HG02763 (cell line): Measurements from ENCODE around the gene TGFBR2.
A peak's percentile ranks its signal among the peaks of the same experiment; 100 is the strongest.

Experiments used
- ATAC-seq: cut with Tn5 transposase; IDR thresholded peaks from one replicate; pipeline ENCODE4 v1.9.1; 2021; ENCODE audit warnings: mild to moderate bottlenecking, moderate library complexity; ENCODE audit not compliant: unreplicated experiment

The TGFBR2 gene

GRCh38 chr3:30688776-30689641 lies 82.6 kb downstream of the TGFBR2 start:
- no peak for ATAC-seq

DNA sequence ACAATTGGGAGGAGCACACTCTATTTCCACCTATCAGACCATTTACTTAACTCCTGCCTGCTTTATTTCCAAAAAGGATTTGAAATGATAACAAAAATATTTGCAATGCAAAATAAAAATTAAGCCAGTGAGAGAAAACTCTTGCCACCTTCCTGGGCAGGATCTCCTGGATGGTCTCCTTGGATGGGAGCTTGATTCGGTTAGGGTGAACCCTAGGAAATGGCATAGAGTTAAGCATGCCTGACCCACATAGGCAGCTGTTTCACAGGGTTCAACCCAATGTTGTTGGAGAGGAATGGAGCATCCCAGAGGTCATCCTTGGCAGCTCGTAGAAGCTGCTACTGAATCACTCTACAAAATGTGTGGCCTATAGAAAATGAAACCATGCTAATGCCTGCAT lies 83.8 kb downstream of the TGFBR2 start:
- no peak for ATAC-seq

DNA sequence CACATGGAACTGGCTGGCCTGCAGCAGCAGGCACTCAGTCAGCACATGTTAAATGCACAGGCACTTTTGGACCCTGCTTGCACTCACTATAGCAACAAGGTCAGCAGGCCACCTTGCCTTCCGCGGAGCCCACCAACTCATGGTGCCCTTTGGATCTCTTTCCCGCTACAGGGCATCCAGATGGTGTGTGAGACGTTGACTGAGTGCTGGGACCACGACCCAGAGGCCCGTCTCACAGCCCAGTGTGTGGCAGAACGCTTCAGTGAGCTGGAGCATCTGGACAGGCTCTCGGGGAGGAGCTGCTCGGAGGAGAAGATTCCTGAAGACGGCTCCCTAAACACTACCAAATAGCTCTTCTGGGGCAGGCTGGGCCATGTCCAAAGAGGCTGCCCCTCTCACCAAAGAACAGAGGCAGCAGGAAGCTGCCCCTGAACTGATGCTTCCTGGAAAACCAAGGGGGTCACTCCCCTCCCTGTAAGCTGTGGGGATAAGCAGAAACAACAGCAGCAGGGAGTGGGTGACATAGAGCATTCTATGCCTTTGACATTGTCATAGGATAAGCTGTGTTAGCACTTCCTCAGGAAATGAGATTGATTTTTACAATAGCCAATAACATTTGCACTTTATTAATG lies 85.0 kb downstream of the TGFBR2 start:
- no peak for ATAC-seq

DNA sequence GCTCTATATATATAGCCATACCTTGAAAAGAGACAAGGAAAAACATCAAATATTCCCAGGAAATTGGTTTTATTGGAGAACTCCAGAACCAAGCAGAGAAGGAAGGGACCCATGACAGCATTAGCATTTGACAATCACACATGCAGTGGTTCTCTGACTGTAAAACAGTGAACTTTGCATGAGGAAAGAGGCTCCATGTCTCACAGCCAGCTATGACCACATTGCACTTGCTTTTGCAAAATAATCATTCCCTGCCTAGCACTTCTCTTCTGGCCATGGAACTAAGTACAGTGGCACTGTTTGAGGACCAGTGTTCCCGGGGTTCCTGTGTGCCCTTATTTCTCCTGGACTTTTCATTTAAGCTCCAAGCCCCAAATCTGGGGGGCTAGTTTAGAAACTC lies 85.5 kb downstream of the TGFBR2 start:
- ATAC-seq = no peak

DNA sequence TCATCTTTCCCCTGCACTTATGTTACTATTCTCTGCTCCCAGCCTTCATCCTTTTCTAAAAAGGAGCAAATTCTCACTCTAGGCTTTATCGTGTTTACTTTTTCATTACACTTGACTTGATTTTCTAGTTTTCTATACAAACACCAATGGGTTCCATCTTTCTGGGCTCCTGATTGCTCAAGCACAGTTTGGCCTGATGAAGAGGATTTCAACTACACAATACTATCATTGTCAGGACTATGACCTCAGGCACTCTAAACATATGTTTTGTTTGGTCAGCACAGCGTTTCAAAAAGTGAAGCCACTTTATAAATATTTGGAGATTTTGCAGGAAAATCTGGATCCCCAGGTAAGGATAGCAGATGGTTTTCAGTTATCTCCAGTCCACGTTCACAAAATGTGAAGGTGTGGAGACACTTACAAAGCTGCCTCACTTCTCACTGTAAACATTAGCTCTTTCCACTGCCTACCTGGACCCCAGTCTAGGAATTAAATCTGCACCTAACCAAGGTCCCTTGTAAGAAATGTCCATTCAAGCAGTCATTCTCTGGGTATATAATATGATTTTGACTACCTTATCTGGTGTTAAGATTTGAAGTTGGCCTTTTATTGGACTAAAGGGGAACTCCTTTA lies 86.2 kb downstream of the TGFBR2 start:
- ATAC-seq = no peak

DNA sequence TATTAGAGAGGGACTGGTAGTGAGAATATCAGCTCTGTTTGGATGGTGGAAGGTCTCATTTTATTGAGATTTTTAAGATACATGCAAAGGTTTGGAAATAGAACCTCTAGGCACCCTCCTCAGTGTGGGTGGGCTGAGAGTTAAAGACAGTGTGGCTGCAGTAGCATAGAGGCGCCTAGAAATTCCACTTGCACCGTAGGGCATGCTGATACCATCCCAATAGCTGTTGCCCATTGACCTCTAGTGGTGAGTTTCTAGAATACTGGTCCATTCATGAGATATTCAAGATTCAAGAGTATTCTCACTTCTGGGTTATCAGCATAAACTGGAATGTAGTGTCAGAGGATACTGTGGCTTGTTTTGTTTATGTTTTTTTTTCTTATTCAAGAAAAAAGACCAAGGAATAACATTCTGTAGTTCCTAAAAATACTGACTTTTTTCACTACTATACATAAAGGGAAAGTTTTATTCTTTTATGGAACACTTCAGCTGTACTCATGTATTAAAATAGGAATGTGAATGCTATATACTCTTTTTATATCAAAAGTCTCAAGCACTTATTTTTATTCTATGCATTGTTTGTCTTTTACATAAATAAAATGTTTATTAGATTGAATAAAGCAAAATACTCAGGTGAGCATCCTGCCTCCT lies 87.2 kb downstream of the TGFBR2 start:
- ATAC-seq = peak; percentile 91

- ATAC-seq = no peak
Measured at GRCh38 chr3:30694148-30694547, 87.7 kb downstream of the TGFBR2 start.

DNA sequence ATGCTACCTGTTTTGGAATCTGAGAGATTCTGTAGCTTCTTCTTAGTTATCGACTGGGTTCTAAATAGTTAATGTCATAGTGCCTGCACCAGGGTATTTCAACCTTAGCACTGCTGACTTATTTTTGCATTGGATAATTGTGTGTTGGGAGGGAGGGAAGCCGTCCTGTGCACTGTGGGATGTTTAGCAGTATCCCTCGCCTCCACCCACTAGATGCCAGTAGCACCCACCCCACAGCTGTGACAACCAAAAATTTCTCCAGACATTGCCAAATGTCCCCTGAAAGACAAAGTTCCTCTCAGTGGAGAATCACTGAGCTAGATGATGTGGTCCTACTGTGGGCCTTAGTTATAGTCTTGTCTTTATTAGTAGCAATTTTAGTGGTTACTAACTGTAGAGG lies 88.3 kb downstream of the TGFBR2 start:
- ATAC-seq = no peak

DNA sequence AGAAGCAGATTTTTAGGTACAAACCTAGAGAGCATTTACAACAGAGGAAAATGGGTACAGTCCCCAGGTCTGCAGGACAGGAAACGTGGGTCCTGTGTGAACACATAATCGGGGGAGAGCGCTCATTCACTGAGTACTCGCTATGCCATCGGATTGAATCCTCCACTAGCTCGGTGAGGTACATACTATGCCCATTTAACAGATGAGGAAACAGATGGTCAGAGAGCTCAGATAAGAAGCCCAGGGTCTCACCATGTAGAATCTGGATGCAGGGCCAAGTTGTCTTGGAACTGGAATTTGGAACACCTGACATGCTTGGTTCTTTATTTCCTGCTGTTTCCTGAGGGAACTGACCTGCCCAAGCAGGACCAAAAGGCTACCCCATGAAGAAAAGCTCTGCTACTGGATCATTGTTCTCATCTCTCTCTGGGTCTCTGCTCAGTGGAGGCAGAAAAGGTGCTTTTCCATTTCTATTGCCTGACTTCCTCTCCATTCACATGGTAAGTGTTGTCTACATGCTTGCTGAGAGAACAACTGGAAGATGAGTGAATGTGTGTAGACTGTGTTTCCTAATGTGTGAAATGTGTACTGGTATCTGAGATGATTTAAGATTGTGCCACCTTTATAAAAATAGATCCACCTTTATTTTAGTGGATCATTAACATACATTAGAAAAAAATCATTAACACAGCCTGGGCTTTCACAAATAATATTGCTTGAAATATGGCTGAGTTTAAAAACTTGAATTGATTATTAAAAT lies 89.1 kb downstream of the TGFBR2 start:
- ATAC-seq = no peak

DNA sequence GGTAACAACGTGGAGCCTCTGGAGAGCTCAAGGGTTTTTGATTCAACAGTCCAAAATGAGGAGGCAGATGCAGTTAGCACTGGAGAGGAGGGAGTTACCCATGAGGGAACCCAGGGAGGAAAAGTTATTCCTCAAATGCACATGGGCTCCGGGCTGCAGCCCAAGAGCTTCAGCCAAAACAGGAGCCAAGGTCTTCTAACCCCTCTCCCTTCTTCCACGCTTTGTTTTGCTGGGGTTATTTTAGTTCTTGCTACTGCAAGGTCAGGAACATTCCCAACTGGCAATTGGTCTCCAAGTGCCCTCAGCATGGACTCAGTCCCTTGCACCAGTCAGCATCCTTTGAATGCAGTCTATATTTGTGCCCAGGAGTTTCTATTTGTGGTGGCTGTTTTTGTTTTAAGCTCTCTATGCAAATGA lies 90.0 kb downstream of the TGFBR2 start:
- ATAC-seq = no peak

- ATAC-seq = no peak
Measured at GRCh38 chr3:30696896-30697295, 90.5 kb downstream of the TGFBR2 start.

- ATAC-seq = no peak
Measured at GRCh38 chr3:30698549-30698948, 92.1 kb downstream of the TGFBR2 start.

GRCh38 chr3:30699927-30700326 lies 93.5 kb downstream of the TGFBR2 start:
- ATAC-seq = no peak

DNA sequence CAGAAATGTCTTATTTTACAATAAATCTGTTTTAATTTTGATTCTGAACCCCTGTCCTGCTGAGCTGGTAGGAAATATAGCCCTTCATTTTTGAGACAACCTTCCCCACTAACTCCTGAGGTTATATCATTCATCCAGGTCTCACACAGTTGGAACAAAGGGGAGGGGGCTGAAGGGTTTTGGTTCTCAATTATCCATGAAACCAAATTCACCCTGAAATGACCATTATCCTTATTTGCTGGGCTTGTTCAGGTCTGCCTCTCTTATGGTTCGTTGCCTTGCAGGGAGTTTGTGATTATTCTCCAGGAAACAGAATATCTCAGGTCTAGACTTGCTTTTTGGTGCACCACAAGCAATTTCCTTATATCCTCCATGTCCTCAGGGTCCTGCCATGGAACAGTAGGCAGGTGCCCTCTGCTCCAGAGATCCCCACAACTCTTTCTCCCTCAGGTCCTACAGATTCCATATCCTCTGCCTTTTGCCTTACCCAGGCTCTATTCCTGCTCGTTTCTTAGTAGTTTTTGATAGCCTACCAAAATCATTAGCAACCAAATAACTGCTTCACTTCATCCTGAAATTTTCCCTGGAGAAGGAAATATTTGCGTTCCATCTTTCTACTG lies 94.4 kb downstream of the TGFBR2 start:
- ATAC-seq = no peak

DNA sequence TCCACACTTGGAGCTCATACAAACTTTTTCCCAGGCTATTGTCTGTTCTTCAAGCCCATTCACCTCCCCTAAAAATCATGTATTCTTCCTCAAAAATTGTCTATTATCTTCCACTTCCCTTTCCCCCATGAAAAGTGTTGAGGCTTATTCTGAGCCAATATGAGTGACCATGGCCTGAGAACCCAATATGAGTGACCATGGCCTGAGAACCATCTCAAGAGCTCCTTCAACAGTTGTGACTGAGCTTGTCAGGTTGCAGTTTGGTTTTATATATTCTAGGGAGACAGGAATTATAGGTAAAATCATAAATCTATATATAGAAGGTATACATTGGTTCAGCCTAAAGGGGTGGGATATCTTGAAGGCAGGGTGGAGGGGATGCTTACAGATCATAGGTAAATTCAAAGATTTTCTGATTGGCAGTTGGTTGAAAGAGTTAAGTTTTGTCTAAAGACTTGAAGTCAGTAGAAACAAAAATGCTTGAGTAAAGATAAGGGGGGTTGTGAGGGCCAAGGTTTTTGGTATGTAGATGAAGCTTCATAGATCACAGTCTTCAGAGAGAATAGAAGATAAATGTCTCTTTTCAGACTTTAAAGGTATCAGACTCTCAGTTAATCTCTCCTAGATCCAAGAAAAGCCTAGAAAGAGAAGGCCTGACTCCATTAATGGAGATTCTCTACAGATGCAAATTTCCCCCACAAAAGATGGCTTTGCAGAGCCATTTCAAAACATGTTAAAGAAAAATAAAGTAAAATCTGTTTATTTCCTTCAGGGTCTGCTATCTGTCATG lies 95.8 kb downstream of the TGFBR2 start:
- ATAC-seq = no peak

DNA sequence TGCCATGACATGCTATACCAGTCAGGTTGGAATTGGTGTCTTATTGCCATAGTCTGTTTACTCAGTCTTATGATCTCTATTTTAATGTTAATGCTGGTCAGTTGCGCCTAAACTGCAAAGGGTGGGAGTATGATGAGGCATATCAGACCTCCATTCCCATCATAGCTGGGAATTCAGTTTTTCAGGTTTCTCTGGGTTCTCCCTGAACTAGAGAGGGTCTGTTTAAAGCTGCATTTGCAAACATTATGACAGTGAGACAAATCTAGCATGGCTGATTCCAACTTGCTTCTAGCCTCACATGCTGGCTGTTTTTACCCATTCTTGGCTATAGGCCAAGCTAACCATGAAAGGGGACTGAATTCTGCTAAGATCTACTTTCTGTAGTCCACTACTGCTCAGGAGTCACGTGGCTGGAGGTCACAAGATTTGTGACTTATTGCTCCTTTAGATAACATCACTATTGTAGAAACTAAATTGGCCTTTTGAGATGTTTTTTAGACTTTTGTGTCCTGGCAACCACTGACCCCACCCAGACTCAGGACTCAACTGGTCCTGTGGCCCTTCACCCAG lies 96.5 kb downstream of the TGFBR2 start:
- no peak for ATAC-seq

DNA sequence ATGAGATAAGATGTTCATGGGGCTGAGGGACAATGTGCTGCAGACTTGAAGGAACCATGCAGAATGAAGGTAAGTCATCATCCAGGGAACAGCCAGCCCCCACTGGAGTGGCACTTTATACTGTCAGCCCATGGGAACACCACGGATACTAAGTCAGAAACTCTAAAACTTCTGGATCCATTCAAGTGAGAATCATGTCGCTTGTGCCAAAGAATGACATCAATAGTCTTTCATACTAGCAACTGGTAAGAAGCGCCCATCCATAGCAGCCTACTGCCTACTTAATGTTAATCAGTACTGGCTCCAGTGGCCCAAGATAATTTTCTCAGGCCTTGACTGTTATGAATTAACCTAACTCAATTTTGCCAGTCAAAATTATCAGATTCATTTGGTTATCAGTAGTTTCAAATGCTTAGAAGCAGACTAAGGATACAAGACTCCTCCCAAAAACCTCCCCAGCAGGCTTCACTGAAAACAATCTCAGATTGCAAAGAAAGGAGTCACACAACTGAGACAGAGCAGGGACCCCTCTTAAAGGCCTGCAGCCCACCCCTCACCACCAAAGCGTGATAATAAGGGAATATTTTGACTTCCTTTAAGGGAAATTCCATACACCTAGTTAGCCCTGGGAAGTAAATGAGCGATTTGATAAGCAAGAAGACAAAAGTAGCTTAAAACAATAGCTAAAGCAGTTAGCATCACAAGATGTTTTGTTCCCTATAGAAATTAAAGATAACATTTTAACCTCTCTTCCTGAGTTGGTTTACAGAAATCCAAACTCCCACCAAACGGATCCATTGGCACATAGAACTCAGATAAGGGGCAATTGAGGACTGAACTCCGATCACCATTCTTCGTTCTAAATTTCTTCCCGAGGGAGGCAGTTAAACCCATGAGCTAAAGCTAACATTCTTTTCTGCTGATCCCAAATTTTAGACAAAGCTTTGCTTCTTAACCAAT lies 98.8 kb downstream of the TGFBR2 start:
- ATAC-seq = no peak

GRCh38 chr3:30707825-30708224 lies 101.4 kb downstream of the TGFBR2 start:
- ATAC-seq = no peak
